Stimulated activated naive B cell treated with anti-CD40 and anti-IgM and Interleukin-4, amounts not matched to agents 10 μg/mL and 1 μg/mL and 100 μg/mL, for 72 hours (primary cell): ENCODE measurements around the gene SH3TC1.

ENCODE experiments used
- ATAC-seq, 2 donors: fragments of 150-1000 bp; cut with Tn5 transposase; replicated peaks; 2 replicates each; pipeline ENCODE4 v1.10.0; 2021; ENCODE audit warnings: moderate library complexity in 1 of 2
- DNase-seq: peaks from one replicate; pipeline ENCODE4 v3.0.0; 2021
- H3K27ac Mint-ChIP-seq: one replicate; pipeline ENCODE4 v1.8.0; 2022; ENCODE audit warnings: mild to moderate bottlenecking, mixed read lengths
- H3K27me3 Mint-ChIP-seq, 2 donors: one replicate each; pipeline ENCODE4 v1.8.0; 2022; ENCODE audit warnings: mixed read lengths in 2 of 2
- H3K36me3 Mint-ChIP-seq, 2 donors: one replicate each; pipeline ENCODE4 v1.8.0; 2022; ENCODE audit warnings: mixed read lengths in 2 of 2, mild to moderate bottlenecking in 1 of 2
- H3K4me1 Mint-ChIP-seq, 2 donors: one replicate each; pipeline ENCODE4 v1.8.0; 2022; ENCODE audit warnings: mixed read lengths in 2 of 2, mild to moderate bottlenecking in 1 of 2
- H3K4me3 Mint-ChIP-seq, 2 donors: one replicate each; pipeline ENCODE4 v1.8.0; 2022; ENCODE audit warnings: mild to moderate bottlenecking in 2 of 2, mixed read lengths in 2 of 2, moderate library complexity in 1 of 2
- H3K9me3 Mint-ChIP-seq, 2 donors: one replicate each; pipeline ENCODE4 v1.8.0; 2022; ENCODE audit warnings: mixed read lengths in 2 of 2, mild to moderate bottlenecking in 1 of 2

SH3TC1 gene

DNA sequence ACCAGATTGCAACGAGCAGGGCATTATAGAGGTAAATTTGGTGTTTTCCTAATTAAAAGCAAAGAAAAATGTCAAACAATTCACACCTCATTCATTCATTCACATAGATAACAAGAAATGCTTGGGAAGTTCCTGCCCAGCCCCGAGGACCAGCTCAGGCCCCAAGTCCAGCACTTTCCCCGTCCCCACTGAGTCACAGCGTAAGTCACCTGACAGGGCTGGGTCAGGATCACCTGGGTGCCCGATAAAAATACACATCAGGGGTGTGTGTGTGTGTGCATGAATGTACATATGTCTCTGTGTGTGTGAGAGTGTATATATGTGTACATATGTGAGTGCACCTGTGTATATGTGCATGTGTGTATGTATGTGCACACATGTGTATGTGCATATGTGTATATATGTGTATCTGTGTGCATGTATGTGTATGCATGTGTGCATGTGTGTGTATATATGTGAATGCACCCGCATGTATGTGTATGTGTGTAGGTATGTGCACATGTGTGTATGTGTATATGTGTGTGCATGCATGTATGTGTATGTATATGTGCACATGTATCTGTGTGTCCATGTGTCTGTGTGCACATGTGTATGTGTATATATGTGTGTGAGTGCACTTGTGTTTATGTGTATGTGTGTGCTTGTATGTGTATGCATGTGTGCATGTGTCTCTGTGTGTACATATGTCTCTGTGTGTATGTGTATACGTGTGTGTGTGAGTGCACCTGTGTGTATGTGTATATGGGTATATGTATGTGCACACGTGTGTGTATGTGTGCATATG lies 18.6 kb upstream of the SH3TC1 start:
- Mint-ChIP-seq H3K27me3 (no peaks in the 10 kb centered on the region), H3K27ac (no peak overlapping the region), H3K4me3 (no peak overlapping the region), H3K4me1 (peaks cover 8 to 11% of the 10 kb centered on the region in 2 donors), H3K9me3 (no peaks in the 10 kb centered on the region), H3K36me3 (no peaks in the 10 kb centered on the region)
- no peak for DNase-seq
- no peak for ATAC-seq

DNA sequence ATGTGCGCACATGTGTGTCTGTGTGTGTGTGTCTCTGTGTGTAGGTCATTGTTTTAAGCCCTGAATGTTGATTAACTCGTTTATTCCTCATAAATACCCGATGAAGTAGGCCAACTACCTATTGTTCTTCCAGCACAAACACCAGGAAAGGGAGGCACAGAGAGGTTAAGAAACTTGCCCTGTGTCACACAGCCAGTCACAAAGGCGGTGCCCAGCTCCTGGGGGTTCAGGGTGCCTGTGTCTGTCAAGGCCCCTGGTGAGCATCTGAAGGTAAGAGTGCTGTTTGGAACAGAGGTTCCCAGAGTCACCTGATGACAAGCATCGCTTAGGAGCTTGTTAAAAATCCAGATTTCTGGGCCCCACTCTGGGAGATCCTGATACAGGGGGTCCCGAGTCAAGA lies 18.0 kb upstream of the SH3TC1 start:
- ATAC-seq (no peak), DNase-seq (no peak)
- no peaks in the 10 kb centered on the region for H3K9me3 Mint-ChIP-seq
- no peak overlapping the region for H3K27ac Mint-ChIP-seq
- peaks cover 1 to 2% of the 10 kb centered on the region in 2 donors for H3K27me3 Mint-ChIP-seq
- H3K4me1 Mint-ChIP-seq: peaks cover 8% of the 10 kb centered on the region in 2 donors
- no peak overlapping the region for H3K4me3 Mint-ChIP-seq
- H3K36me3 Mint-ChIP-seq: no peaks in the 10 kb centered on the region

DNA sequence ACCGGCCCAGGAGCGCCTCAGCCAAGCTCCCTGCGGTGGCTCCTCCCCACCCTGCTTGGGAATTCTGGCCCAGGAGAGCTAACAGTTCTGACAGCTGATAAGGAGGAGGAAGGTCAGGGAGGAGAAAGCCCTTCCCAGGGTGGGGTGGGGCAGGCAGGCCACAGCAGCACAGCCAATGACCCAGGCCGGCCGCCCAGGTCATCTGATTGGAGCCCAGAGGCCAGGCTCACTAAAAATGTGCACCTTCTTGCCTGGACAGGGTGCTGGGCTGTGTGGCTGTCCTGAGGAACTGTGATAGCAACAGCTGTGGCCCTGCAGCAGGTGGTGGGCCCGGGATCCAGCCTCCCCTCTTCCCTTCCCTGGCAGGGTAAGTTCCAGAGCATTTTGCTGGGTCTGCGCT lies 17.2 kb upstream of the SH3TC1 start:
- Mint-ChIP-seq H3K27me3 (peaks cover 5% of the 10 kb centered on the region in 2 donors), H3K36me3 (no peaks in the 10 kb centered on the region), H3K4me1 (peaks cover 2 to 4% of the 10 kb centered on the region in 2 donors), H3K27ac (no peak overlapping the region), H3K9me3 (no peaks in the 10 kb centered on the region), H3K4me3 (no peak overlapping the region)
- DNase-seq (no peak), ATAC-seq (no peak)

DNA sequence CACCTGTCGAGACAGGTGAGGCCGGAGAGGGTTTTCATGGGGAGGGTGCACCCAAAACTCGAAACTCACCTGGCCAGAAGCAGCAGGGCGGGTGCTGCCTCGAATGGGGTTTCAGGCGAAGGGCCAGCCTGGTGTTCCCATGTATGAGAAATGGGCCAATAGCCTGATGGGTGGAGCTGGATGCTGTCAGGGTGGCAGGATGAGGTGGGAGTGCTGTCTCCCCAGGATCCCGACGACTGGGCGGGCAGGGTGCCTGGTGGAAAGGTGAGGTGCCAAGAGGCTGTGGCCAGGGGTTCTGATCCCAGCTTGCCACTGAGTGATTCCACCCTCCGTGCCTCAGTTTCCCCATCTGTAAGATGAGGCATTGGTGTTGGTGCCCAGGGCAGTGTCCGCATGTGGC lies 16.8 kb upstream of the SH3TC1 start:
- no peak overlapping the region for H3K27ac Mint-ChIP-seq
- H3K36me3 Mint-ChIP-seq: no peaks in the 10 kb centered on the region
- ATAC-seq: no peak

DNA sequence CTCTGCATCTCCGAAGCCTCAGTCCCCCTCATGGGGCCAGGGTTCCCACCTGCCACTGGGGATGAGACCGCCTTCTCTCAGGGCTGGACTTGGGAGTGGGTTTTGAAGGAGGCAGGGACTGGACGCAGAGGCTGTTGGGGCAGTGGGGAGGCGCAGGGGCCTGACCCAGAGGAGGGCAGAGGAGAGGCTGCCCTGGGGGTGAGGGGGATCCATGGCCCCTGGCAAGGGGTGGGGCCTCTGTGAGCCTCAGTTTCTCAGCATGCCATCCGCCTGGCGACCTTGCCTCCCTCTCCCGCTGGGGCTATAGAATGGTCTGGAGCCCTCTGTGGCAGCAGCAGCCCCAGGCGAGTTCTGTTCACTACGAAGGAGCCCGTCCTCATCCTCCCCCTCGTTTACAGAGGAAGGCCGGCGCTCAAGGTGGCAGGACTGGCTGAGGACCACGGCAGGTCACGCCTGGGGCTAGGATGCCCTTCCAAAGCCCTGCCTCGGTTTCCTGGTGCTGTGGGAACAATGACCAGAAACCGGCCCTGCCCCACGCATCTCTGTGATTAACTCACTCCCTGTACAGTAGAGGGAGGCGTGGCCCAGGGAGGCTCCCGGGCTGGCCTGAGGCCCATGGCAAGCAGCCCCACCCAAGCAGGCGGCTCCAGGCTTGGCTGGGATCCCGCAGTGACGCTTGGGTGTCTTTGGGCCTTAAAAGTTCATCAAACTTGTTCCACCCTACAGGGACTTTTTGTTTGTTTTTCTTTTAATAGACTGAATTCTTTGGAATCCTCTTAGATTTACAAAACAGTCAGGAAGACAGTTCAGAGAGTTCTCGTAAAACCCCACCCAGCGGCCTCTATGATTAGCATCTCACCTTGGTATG lies 16.0 kb upstream of the SH3TC1 start:
- ATAC-seq (no peak), DNase-seq (no peak)
- Mint-ChIP-seq H3K36me3 (no peaks in the 10 kb centered on the region), H3K27ac (no peak overlapping the region), H3K4me1 (no peaks in the 10 kb centered on the region), H3K9me3 (no peaks in the 10 kb centered on the region), H3K4me3 (no peak overlapping the region), H3K27me3 (peaks cover 9 to 10% of the 10 kb centered on the region in 2 donors)

More for the DNA sequence above, 16.8 kb upstream of the SH3TC1 start:
- Mint-ChIP-seq H3K9me3 (no peaks in the 10 kb centered on the region), H3K4me1 (no peaks in the 10 kb centered on the region), H3K27me3 (peaks cover 5 to 8% of the 10 kb centered on the region in 2 donors), H3K4me3 (no peak overlapping the region)
- DNase-seq: no peak

DNA sequence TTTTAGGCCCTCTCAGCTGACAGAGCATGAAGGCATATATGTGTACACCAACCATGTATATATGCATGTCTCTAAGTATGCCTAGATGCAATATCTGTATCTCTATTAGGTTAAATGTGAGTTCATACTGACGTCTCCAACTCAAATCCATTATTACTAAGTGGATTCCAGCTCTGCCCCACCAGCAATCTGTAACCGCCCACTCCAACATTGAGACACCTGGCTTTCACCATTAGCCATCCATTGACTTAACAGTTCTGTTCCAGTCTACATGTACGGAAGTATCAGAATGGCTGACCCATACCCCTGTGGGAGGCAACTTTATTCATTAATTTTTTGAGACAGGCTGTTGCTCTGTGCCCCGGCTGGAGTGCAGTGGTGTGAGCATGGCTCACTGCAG lies 15.0 kb upstream of the SH3TC1 start:
- Mint-ChIP-seq H3K36me3 (no peaks in the 10 kb centered on the region), H3K4me3 (no peak overlapping the region), H3K27me3 (peaks cover 12 to 15% of the 10 kb centered on the region in 2 donors), H3K27ac (no peak overlapping the region), H3K9me3 (no peaks in the 10 kb centered on the region), H3K4me1 (peaks cover under 1 to 2% of the 10 kb centered on the region in 2 donors)
- no peak for ATAC-seq
- no peak for DNase-seq

DNA sequence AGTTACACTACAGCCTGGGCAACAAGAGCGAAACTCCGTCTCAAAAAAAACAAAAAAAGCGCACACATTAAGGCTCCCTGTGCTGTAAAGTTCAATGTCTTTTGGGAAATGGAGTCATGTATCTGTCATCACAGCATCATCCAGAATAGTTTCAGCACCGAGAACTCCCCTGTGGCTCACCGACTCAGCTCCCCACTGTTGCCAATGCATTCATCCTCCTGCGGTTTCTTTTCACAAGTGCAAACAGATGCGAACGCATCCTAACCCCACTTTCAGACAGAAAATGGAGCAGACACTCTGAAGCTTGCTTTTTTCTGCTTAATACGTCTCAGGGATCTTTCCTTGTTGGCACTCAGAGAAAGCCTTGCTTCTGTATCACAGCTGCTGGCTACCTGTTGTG lies 13.8 kb upstream of the SH3TC1 start:
- peaks cover 16 to 24% of the 10 kb centered on the region in 2 donors for H3K27me3 Mint-ChIP-seq
- H3K27ac Mint-ChIP-seq: no peak overlapping the region
- H3K4me1 Mint-ChIP-seq: peaks cover 7 to 12% of the 10 kb centered on the region in 2 donors
- DNase-seq (no peak), ATAC-seq (no peak)
- H3K9me3 Mint-ChIP-seq: no peaks in the 10 kb centered on the region
- H3K4me3 Mint-ChIP-seq: no peak overlapping the region
- no peaks in the 10 kb centered on the region for H3K36me3 Mint-ChIP-seq

DNA sequence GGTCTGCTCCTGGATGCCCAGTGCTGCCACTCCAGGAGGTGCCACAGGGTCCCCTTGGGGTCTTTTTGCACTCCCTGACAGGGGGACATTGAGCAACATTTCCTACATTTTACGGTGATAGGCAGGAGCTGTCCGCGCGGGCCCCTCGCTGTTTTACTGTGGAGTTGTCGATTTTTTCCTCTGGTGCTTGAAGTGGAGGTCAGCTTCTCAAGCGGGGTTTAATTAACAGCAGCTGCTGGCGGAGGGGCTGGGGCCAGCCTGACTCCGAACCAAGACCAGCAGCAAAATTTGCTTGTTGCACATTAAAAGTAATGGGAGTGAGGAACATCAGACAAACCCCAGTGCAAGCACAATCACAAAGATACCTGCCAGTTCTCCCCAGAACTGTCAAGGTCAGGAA lies 13.2 kb upstream of the SH3TC1 start:
- Mint-ChIP-seq H3K27ac (peak overlapping the region; percentile 32), H3K27me3 (peaks cover 16 to 24% of the 10 kb centered on the region in 2 donors), H3K36me3 (no peaks in the 10 kb centered on the region), H3K4me1 (peaks cover 9 to 18% of the 10 kb centered on the region in 2 donors), H3K9me3 (no peaks in the 10 kb centered on the region), H3K4me3 (no peak overlapping the region)
- no peak for DNase-seq
- ATAC-seq: no peak

DNA sequence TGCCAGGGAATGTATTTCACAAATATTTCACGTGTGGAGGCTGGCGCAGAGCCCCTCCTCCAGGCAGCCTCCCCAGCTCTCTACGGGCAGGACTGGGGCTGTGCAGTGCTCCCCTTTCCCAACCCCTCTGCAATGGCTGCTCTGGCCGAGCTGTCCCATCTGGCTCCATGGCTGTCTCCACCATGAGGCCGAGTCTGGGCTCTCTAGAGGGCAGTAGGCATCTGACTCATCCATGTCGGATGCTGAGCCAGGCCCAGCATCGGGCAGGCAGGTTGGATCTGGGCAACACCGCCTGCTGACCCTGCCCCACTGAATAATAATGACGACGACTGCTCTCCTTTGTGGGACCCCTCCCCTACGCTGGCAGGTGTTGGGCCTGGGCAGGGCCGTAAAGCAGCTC lies 11.0 kb upstream of the SH3TC1 start:
- ATAC-seq: no peak
- Mint-ChIP-seq H3K36me3 (no peaks in the 10 kb centered on the region), H3K9me3 (no peaks in the 10 kb centered on the region), H3K27ac (peak overlapping the region; percentile 63), H3K4me3 (no peak overlapping the region), H3K27me3 (peaks cover 16 to 24% of the 10 kb centered on the region in 2 donors), H3K4me1 (peaks cover 23 to 35% of the 10 kb centered on the region in 2 donors)
- no peak for DNase-seq

DNA sequence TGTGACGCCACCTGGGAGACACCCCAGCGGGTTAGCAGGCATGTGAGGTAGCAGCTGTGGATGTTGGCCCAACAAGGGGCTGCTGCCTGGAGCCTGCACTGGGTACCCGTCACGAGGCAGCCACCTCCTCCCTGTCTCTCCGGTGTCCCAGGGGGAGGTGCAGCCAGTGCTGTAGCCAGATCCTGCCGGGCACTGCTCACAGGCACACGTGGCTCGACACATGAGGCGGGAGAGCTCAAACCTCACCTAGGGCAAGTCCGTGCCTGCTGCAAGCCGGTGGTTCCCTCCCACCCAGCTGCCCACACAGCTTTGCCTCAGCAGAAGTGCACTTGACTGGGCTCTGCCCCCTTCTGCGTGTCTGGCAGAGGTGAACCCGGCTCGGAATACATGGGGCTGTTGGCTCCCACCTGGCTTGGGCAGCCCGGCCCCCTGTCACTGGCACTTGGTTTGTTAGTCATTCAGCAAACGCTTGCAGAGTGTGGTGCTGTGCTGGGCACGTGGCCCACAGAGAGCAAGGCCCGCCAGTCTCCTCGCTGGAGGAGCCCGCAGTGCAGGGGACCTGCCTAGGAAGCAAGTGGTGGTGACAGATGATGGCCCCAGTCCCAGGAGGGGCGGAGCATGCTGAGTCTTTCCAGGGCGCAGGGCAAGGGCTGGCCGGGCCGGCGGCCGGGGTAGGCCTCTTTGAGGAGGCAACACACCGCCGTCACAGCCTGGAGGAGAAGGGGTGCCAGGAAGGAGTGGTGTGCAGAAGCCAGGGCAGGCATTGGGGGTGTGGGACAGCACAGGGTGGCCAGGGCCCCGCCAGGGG lies 10.1 kb upstream of the SH3TC1 start:
- Mint-ChIP-seq H3K27ac (peak overlapping the region; percentile 77), H3K4me3 (no peak overlapping the region), H3K36me3 (no peaks in the 10 kb centered on the region), H3K4me1 (peaks cover 28 to 41% of the 10 kb centered on the region in 2 donors), H3K27me3 (peaks cover 20 to 24% of the 10 kb centered on the region in 2 donors), H3K9me3 (no peaks in the 10 kb centered on the region)
- DNase-seq: no peak
- ATAC-seq: no peak

DNA sequence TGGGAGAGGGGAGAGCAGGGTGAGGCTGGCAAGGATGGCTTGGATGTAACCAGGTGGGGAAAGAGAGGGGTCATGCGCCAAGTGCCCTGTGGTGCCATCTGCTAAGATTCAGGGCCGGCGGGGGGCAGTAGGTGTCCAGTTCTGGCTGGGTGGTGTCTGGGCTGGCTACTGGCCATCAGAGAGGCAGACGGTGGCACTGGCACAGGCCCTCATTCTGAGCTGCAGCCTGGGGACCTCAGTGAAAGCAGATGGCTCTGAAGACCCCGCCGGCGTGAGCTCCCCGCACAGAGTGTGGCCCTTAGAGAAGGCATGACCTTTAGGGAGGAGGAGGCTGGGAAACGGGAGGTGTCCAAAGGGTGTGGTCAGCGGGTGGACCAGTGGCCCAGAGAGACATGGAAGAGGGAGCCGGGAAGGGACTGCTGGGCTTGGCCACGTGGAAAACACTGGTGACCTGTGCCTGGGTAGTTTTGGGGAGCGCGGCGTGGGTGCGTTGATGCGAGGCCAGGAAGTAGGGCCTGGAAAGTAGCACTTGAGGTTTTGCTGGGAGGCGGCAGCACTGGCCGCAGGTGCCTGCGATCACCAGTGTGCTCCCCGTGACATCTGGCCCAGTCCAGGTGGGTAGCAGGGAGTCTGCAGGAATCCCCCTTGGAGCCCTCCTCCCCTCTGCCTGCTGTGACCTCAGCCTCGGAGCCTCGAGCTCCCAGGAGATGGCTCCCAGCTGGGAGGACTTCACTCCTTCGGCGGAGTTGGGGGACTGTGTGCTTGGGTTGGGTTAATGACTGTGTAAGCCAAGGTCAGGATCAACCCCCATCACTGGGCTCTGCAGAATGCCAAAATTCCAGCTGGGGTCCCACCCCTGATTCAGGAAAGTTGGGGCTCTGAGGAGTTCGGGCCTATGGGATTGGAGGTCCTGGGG lies 9.3 kb upstream of the SH3TC1 start:
- H3K27me3 Mint-ChIP-seq: peaks cover 20 to 24% of the 10 kb centered on the region in 2 donors
- DNase-seq: no peak
- H3K27ac Mint-ChIP-seq: peak overlapping the region; percentile 73
- peak overlapping the region in 1 of 2 donors; percentile 10 for H3K4me3 Mint-ChIP-seq
- H3K36me3 Mint-ChIP-seq: no peaks in the 10 kb centered on the region
- H3K9me3 Mint-ChIP-seq: no peaks in the 10 kb centered on the region
- peaks cover 28 to 41% of the 10 kb centered on the region in 2 donors for H3K4me1 Mint-ChIP-seq
- ATAC-seq: no peak

DNA sequence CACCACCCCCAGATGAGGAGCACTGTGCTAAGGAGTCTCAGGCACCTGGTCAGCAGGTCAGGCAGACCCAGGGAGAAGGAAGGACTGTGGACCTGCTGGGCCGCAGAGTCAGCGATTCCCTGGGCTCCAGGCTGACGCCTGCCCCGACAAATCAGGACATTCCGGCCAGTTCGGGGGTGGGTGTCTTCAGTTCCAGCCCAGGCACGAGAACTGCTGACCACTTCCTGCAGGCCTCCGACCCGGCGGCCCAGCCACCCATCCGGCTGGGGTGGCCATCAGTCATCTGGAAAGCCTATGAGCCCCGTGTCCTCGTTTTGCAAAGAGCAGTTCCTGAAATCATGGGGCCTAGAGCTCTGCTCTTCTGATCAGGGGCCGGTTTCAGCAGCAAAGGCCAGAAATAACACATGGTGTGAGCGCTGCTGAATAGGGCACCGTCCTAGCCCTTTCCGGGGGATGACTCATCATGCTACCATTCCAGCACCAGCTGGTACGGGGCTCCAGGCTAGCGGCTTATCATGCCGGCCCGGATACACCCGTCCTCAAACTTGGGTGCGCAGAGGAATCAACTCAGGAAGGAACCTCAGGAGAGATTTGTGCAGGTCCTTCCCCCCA lies 7.8 kb upstream of the SH3TC1 start:
- peak overlapping the region; percentile 92 for H3K27ac Mint-ChIP-seq
- ATAC-seq (peak; percentile 77 to 78), DNase-seq (peak; percentile 40)
- peaks cover 31 to 46% of the 10 kb centered on the region in 2 donors for H3K4me1 Mint-ChIP-seq
- no peaks in the 10 kb centered on the region for H3K36me3 Mint-ChIP-seq
- H3K27me3 Mint-ChIP-seq: peaks cover 18 to 21% of the 10 kb centered on the region in 2 donors
- no peaks in the 10 kb centered on the region for H3K9me3 Mint-ChIP-seq
- H3K4me3 Mint-ChIP-seq: peak overlapping the region; percentile 27 to 56
